ENCODE data around the gene S100PBP. TPM values are rescaled to one million over a fixed set of nuclear protein-coding genes. Genes with fewer than 3 reads are reported as not detected.
A peak's percentile ranks its signal among the peaks of the same experiment; 100 is the strongest.
"Not testable (repeated sequence)": the region's sequence is repeated elsewhere in the genome, so short reads cannot be mapped to it uniquely, and the experiment has no call there.

S100PBP gene
- total RNA-seq, 2 donors from 2014 or later: 31.0 to 54.9 TPM

- H3K4me1 Mint-ChIP-seq (ENCODE audit: low read depth in 2 of 2): peaks cover 0 to 5% of the 10 kb centered on the region in 2 donors
- H3K27me3 Mint-ChIP-seq: peaks cover 13 to 24% of the 10 kb centered on the region in 2 donors
- H3K27ac Mint-ChIP-seq: no peak overlapping the region
These were observed 85.1 kb downstream of the S100PBP start for GRCh38 chr1:32902535-32902920.

GRCh38 chr1:32903991-32904785, 86.7 kb downstream of the S100PBP start:
- Mint-ChIP-seq H3K4me1 (ENCODE audit: low read depth in 2 of 2) (peaks cover 0 to 5% of the 10 kb centered on the region in 2 donors), H3K36me3 (no peaks in the 10 kb centered on the region), H3K4me3 (no peak overlapping the region), H3K9me3 (no peaks in the 10 kb centered on the region), H3K27ac (no peak overlapping the region), H3K27me3 (peaks cover 13 to 19% of the 10 kb centered on the region in 2 donors)
- DNase-seq (ENCODE audit: low spot score) (no peak), ATAC-seq (no peak)

More at GRCh38 chr1:32902535-32902920, 85.1 kb downstream of the S100PBP start:
- Mint-ChIP-seq H3K36me3 (no peaks in the 10 kb centered on the region), H3K4me3 (peak overlapping the region; percentile 72), H3K9me3 (no peaks in the 10 kb centered on the region)
- no peak for ATAC-seq
- DNase-seq (ENCODE audit: low spot score): no peak

- H3K4me1 Mint-ChIP-seq (ENCODE audit: low read depth in 2 of 2): peaks cover 0 to 5% of the 10 kb centered on the region in 2 donors
These were observed 87.3 kb downstream of the S100PBP start for GRCh38 chr1:32904797-32905196.

GRCh38 chr1:32905588-32905987, 88.1 kb downstream of the S100PBP start:
- H3K4me1 Mint-ChIP-seq (ENCODE audit: low read depth in 2 of 2); ATAC-seq; DNase-seq (ENCODE audit: low spot score); H3K27ac Mint-ChIP-seq; H3K4me3 Mint-ChIP-seq; H3K36me3 Mint-ChIP-seq; H3K9me3 Mint-ChIP-seq: not testable (repeated sequence)
- peaks cover 19 to 20% of the 10 kb centered on the region in 2 donors for H3K27me3 Mint-ChIP-seq

More at GRCh38 chr1:32904797-32905196, 87.3 kb downstream of the S100PBP start:
- no peak for ATAC-seq
- H3K9me3 Mint-ChIP-seq: no peaks in the 10 kb centered on the region
- H3K27ac Mint-ChIP-seq: no peak overlapping the region
- no peak for DNase-seq (ENCODE audit: low spot score)
- H3K36me3 Mint-ChIP-seq: no peaks in the 10 kb centered on the region
- no peak overlapping the region for H3K4me3 Mint-ChIP-seq
- H3K27me3 Mint-ChIP-seq: peaks cover 14 to 19% of the 10 kb centered on the region in 2 donors

- H3K9me3 Mint-ChIP-seq: no peaks in the 10 kb centered on the region
- no peaks in the 10 kb centered on the region for H3K36me3 Mint-ChIP-seq
- DNase-seq (ENCODE audit: low spot score): no peak
- H3K27me3 Mint-ChIP-seq: peaks cover 15 to 18% of the 10 kb centered on the region in 2 donors
- no peak for ATAC-seq
- H3K4me1 Mint-ChIP-seq (ENCODE audit: low read depth in 2 of 2): peaks cover 0 to 1% of the 10 kb centered on the region in 2 donors
- no peak overlapping the region for H3K27ac Mint-ChIP-seq
- H3K4me3 Mint-ChIP-seq: no peak overlapping the region
These were observed 89.2 kb downstream of the S100PBP start for GRCh38 chr1:32906654-32907053.

GRCh38 chr1:32907435-32907834, 90.0 kb downstream of the S100PBP start:
- Mint-ChIP-seq H3K27ac (no peak overlapping the region), H3K36me3 (no peaks in the 10 kb centered on the region), H3K4me1 (ENCODE audit: low read depth in 2 of 2) (no peaks in the 10 kb centered on the region), H3K9me3 (no peaks in the 10 kb centered on the region), H3K4me3 (no peak overlapping the region), H3K27me3 (peaks cover 11 to 12% of the 10 kb centered on the region in 2 donors)
- ATAC-seq (no peak), DNase-seq (ENCODE audit: low spot score) (no peak)

Other genes with a start within 250 kb of the S100PBP start
- 10 to 100 TPM; 51.6 to 58.3 TPM for gene ZBTB8OS, start 167.1 kb upstream of the S100PBP start, total RNA-seq
- gene RBBP4, start 166.4 kb upstream of the S100PBP start, total RNA-seq: 100 to 1,000 TPM; 228 to 244 TPM
- gene SYNC, start 114.9 kb upstream of the S100PBP start, total RNA-seq: not detected
- gene YARS1, start 295 bp upstream of the S100PBP start, total RNA-seq: 100 to 1,000 TPM; 228 to 274 TPM
- gene FNDC5, start 53.3 kb downstream of the S100PBP start, total RNA-seq: not detected
- gene HPCA, start 68.8 kb downstream of the S100PBP start, total RNA-seq: under 1 TPM in 1 of 2 donors, not detected in 1; 0.38 TPM
- gene TMEM54, start 83.7 kb downstream of the S100PBP start, total RNA-seq: 1 to 10 TPM; 2.5 to 5.9 TPM
- 100 to 1,000 TPM in 1 of 2 donors, 10 to 100 TPM in 1; 92.0 to 246 TPM for gene RNF19B, start 147.2 kb downstream of the S100PBP start, total RNA-seq
- 100 to 1,000 TPM; 379 to 475 TPM for gene AK2, start 219.2 kb downstream of the S100PBP start, total RNA-seq

Data from natural killer cell treated with Interleukin-12 subunit alpha and Interleukin-12 subunit beta and Interleukin-15 and Interleukin-18, amount 100 ng/mL, for 72 hours (primary cell).